ENCODE measurements around the gene ADAMTS17.

Gene ADAMTS17

DNA sequence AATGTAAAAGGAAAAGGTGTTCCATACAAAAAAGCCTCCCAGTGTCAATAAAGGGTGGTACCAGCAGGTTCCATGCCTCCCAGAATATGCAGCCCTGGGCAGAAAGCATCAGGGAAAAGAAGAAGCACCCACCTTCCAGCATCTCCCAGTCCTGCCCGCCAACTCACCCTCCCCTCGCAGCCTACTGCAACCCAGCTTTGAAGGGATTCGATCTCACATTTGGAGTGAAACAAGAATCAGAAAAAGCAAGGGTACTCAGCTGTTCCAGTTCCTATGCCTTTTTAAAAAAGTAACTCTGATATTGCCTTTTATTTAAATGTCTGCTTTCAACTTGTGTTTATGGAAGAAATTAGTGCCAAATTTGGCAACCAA lies 166.9 kb downstream of the ADAMTS17 start:
- TF ChIP-seq, protein P1, sequence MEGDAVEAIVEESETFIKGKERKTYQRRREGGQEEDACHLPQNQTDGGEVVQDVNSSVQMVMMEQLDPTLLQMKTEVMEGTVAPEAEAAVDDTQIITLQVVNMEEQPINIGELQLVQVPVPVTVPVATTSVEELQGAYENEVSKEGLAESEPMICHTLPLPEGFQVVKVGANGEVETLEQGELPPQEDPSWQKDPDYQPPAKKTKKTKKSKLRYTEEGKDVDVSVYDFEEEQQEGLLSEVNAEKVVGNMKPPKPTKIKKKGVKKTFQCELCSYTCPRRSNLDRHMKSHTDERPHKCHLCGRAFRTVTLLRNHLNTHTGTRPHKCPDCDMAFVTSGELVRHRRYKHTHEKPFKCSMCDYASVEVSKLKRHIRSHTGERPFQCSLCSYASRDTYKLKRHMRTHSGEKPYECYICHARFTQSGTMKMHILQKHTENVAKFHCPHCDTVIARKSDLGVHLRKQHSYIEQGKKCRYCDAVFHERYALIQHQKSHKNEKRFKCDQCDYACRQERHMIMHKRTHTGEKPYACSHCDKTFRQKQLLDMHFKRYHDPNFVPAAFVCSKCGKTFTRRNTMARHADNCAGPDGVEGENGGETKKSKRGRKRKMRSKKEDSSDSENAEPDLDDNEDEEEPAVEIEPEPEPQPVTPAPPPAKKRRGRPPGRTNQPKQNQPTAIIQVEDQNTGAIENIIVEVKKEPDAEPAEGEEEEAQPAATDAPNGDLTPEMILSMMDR (conservative IDR thresholded peaks at IDR 0.05; ENCODE audit: control insufficient read depth, insufficient read depth, low read depth, low read length): no peak
- no peak for DNase-seq (ENCODE audit: low read depth)
- no peak overlapping the region for H3K4me3 ChIP-seq (ENCODE audit: control insufficient read depth, low read depth, low read length)

DNA sequence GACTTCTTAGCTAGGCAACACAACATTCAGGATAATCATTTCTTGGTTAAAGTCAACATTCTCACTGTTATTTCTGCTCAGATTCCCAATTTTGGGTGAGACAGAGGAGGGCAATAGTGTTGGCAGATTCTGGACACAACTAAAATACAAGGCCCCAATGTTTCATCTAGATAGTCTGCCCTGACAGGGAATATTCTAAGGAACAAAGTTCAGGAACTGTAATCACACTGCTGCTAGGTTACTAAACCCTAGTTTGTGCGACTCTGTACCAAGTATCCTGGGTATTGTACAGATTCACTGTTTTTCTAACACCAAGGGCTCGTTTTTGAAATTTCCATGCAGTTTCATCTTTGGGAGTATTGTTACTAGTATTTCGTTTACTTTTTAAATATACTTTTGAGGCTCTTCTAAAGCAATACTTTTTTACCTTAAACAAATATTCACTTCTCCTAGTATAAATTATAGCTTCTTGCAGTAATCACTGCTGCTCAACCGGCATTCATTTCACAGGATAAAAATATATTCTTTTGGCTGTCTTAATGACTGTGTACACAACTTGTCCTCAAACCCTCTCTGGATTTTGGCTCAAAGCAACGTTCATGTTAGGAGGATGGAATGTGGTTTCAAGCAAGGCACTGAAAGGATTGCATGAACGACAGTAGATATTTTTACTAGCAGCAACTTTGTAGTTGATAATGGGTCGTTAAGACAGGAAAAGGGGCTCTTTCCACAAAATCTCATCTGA lies 167.4 kb downstream of the ADAMTS17 start:
- no peak overlapping the region for H3K4me3 ChIP-seq (ENCODE audit: control insufficient read depth, low read depth, low read length)
- DNase-seq (ENCODE audit: low read depth): no peak
- TF ChIP-seq, protein P1 (conservative IDR thresholded peaks at IDR 0.05; ENCODE audit: control insufficient read depth, insufficient read depth, low read depth, low read length): no peak

DNA sequence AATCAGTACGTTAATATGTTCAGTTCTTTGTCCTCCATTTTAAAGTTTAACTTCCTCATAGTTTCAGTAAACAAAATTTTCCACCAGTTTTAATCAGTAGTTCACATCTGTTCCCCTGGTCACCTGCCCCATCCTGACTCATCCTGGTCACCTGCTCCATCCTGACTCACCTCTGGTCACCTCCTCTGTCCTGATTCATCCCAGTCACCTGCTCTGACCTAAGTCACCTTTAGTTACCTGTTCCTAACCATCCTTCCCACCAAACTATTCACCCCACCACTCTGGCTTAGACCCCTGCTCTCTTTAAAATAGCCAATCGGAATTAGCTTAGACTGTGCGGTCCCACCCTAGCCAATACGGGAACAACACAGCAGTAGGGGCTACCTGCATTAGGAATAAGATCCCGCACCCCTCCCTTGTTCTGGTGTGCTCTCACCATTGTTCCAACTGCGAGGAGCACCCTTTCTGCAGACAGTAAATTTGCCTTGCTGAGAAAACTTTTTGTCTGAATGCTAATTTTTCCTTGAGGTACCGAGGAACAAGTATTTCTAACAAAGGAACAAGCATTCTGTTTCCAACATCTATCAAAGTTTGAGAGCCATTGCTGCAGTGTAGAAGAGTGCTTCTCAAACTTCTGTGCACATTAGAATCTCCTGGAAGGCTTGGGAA lies 169.3 kb downstream of the ADAMTS17 start:
- TF ChIP-seq, protein P1 (conservative IDR thresholded peaks at IDR 0.05; ENCODE audit: control insufficient read depth, insufficient read depth, low read depth, low read length): no peak
- DNase-seq (ENCODE audit: low read depth): no peak
- no peak overlapping the region for H3K4me3 ChIP-seq (ENCODE audit: control insufficient read depth, low read depth, low read length)

DNA sequence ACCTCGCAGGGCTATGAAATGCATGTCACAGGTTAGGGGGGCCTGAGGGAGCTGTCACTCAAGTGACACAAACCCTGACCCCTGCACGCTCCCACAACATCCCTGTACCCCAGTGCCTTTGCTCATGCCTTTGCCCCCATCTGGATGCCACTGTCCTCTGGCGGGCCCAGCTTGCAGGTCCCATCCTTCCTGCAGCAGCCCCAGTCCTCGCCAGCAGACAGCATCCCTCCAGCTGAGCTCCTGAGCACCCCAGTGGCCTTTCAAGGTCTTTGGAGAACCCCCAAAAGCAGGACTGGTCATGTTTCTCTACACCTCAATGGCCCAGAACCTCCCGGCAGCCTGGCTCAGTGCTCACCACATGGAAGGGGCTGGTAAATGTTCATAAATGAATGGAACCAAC lies 170.4 kb downstream of the ADAMTS17 start:
- no peak for DNase-seq (ENCODE audit: low read depth)
- H3K4me3 ChIP-seq (ENCODE audit: control insufficient read depth, low read depth, low read length): no peak overlapping the region

DNA sequence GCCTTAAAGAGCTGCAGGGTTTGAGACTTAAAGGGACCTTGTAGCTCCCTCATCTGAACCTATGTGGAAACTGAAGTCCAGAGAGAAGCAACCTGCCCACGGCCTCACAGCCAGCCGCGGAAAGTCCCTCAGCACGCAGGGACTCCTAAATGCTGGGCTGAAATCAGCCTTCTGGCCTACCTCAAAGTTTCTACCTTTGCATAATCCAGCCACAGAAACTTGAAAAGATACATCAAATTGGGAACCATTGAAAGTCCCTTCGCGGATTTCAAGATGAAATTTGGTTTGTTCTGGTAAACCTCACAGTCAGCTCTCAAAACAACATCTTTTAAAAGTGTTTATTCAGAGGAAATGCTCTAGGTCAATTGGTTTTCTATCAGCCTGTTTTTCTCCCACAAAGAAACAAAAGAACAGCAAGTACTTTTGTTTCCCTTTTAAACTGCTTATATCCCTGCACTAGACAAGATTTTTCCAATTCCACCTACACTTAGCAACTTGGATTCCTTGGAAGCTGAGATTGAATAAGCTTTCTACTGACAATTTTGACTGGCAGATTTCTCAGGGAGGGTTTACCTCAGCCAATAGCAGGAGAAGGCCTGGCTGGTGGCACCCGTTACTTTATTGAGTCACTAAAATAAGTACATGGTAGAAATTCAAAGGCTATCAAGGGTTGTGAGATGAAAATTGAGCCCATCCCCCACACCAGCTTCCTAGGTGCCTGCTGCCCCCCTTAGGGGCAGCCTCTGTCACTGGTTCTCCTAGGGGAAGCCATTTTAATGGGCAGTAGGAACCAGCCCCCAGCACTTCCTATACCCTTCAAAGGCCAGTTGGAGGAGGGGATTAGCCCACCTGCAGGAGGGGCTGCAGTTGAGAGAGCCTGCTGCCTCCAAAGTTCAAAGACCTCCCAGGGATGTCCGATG lies 171.2 kb downstream of the ADAMTS17 start:
- no peak for DNase-seq (ENCODE audit: low read depth)
- no peak overlapping the region for H3K4me3 ChIP-seq (ENCODE audit: control insufficient read depth, low read depth, low read length)
- TF ChIP-seq, protein P1 (conservative IDR thresholded peaks at IDR 0.05; ENCODE audit: control insufficient read depth, insufficient read depth, low read depth, low read length): no peak

More for the DNA sequence above, 170.4 kb downstream of the ADAMTS17 start:
- TF ChIP-seq, protein P1 (conservative IDR thresholded peaks at IDR 0.05; ENCODE audit: control insufficient read depth, insufficient read depth, low read depth, low read length): no peak

DNA sequence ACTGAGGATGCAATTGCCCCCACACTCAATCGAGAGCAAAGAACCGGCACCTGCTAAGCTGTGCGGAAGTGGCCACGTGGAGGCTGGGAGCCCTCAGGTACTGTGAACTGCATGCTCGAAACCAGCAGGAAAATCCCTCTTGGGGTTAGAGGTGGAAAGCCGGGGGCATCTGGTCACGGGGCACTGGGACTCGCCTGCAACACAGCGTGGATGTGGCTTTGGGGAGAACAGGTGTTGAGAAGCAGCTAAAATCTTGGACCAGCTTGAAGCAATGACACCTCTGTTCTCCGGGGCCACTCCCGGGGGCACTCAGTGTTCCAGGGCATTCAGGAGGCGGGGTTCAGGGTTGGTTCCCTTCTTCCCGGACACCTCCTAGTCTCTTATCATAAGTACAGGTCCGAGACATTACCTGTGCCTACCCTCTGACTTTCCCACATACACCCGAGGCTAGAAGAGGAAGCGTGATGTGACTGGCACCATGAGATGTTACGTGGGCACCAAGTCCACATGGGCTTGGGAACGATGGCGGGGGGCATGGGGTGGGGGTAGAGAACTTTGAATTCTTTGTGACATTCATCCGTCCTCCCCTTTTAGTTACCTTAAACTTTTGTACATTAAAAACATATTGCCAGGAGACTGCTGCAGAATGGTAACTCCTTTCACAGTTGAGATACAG lies 172.0 kb downstream of the ADAMTS17 start:
- no peak for DNase-seq (ENCODE audit: low read depth)
- TF ChIP-seq, protein P1 (conservative IDR thresholded peaks at IDR 0.05; ENCODE audit: control insufficient read depth, insufficient read depth, low read depth, low read length): no peak
- no peak overlapping the region for H3K4me3 ChIP-seq (ENCODE audit: control insufficient read depth, low read depth, low read length)

Data from fibroblast of mammary gland (primary cell).